GM18909 (cell line): ENCODE data around the gene IP6K2.

Source experiments
- ATAC-seq: cut with Tn5 transposase; IDR thresholded peaks from one replicate; pipeline ENCODE4 v1.9.1; 2021; ENCODE audit warnings: mild to moderate bottlenecking; ENCODE audit not compliant: unreplicated experiment, poor library complexity

The IP6K2 gene

DNA sequence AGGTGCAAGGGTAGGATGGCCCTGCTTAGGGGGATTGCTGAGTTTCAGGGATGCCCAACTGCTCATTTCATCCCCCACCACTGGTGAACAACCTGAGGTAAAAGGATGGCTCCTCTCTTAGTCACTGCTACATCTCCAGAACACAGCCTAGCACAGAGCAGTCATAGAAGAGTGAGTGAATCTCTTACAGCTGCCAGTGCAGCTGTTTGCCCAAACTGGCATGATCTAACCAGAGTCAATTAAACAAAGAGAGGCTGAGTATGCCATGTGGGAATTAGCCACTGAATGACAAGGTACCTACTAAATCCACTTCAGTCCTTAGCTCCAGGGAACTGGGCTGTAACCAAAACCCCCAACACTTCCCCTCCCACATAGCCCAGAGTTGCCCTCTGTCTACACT, 24.5 kb downstream of the IP6K2 start:
- ATAC-seq: no peak

GRCh38 chr3:48690846-48691458, 26.1 kb downstream of the IP6K2 start:
- ATAC-seq: no peak

DNA sequence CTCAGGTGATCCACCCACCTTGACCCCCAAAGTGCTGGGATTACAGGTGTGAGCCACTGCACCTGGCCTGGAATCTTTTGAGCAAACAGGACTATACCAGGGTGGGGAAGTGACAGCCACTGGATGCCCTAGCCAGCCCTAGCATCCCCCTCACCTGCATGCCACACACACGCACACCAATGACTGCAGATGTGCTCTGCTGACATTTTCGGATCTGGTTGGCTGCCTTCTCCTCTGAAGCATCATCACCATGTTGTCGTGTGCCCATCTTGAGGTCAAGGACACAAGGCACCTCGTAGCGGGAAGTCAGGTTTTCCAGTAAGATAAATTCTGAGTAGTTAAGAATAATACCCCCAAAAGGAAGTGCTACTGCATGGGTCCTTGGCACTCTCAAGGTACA, 27.6 kb downstream of the IP6K2 start:
- ATAC-seq: no peak

DNA sequence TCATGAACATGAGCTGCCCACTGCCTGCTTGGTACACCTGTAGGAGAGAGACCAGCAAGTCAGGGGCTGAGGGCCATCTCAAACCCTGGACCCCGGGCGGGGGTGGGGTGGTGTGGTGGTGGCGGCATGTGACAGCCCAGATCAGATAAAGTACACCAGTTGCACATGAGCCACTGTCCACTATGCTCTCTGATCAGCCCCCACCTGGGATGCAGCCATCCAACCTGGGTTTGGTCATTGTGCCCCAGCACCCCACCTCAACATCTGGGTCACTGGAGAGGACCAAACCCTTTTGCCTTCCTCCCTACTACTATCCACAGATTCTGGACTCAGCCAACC, 28.3 kb downstream of the IP6K2 start:
- no peak for ATAC-seq

DNA sequence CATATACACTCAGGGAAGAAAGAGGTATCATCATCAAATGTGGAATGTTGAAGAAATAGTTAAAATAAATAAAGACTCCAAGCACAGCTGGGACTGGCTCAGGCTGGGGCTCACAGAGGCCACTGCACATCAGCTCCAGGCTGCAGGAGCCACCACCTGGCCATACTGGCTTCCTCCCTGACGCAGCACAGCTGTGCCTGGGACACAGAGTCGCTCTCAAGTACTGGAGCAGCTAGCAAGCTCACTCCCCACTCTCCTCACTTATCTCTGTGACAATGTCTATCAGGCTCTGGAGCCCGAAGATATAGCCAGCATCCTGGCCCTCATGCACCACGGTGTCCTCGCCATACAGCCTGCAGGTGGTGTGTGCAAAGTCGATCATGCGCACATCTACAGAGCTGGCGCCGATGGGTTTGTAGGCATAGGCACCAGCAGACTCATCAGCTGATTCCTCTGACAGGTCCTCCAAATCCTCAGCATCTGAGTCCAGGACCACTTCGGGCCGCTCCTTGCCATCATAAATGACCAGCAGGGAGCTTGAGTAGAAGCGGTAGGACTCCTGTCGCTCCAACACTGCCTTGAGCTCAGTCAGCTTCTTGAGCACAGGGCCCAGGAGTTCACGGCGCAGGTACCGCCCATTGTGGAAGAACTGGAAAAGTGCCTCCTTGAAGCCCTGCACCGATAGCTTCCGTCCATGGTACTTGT, 28.8 kb downstream of the IP6K2 start:
- ATAC-seq: no peak

DNA sequence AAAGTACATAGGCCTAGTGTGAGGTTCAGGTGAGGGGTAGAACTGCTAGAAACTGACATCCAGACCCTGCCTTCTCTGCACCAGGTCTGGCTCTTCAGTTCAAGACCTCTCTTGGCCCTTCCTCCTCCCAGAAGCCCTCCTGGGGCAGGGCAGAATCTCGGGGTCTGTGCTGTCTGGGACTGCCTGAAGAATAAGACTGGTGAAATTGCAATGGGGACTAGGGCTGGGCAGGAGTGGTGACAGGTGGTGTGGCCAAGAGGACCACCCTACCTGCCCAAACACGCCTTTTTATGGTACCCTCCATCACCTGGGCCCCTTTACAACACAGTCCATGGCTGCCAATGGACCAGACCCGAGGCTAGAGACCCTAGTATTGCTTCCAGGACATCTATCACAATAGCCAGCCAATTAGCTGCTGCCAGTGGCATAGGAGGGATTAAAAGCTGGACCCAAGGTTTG, 29.8 kb downstream of the IP6K2 start:
- ATAC-seq: no peak

GRCh38 chr3:48686538-48687219, 30.3 kb downstream of the IP6K2 start:
- no peak for ATAC-seq

DNA sequence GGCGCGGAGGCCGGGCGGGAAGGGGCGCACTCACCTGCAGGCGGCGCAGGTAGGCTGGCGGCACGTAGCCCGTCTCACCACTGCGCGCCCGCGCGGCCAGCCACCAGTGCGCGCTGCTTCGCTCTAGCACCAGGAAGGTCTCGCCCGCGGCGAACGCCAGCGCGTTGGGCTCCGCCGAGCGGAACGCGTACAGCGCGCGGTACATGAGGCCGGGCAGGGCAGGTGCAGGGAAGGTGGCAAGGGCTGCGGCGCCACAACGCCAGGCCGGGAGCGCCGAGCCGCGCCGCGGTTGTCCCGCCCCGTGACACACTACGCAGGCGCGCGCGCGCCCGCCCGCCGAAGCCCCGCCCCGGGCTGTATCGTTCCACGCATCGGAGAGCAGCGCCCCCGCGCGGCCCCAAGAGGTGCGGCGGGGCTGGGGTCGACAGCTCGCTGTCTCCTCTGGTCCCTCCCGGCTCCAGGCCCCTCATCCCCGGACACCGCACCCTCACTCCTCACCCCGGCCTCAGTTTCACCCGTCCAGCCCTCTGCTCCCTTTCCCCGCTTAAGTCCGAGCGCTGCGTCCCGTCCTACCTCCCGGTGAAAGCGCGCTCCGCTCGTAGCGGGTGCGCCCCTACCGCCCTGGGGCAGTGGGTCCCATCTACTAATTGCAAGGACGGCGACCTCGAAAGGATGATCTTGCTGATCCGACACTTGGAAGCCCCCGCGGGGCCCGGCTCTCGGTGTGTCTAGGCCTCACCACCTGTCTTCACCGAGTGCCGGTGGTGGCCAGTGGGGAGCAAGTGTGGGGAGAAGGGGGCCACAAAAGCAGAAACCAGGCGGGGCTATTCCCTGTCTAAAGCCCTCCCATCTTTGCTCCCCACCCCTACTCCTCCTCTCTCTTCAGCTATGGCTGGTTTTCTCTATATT, 31.2 kb downstream of the IP6K2 start, which contains the start of gene NCKIPSD:
TSS of gene NCKIPSD (minus strand) at position 313 of the 909 bp plus-strand sequence. CDS start at position 205, 108 bp downstream.
- peak; percentile 80 for ATAC-seq

DNA sequence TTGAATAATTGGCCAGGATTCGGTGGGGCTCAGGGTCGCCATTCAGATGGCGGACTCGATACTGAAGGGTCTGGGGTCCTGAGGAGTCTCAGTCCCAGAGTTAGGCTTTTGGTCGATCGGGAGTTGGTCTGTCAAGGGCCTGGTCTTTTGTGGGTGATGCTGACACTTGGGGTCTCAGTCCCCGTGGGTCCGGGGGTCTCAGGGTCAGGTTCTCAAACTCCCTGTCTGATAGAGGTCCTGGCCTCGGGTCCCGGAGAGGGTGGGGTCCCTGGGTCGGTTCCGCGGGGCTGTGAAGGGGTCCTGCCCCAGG, 31.8 kb downstream of the IP6K2 start:
- ATAC-seq: no peak

- no peak for ATAC-seq
These were observed 32.4 kb downstream of the IP6K2 start for GRCh38 chr3:48684480-48685143.

DNA sequence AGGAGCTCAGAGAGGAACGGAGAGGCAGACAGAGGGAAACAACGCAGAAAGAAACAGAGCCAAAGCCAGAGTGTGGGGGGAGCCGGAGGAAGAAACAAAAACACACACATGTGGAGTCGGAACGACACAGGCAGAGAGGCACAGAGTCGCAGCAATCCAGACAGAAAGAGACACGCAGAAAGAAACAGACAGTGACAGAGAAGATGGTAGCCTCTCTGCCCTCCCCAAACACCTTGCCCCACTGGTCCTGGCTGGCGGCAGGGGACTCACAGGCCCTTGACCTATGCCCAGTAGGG, 33.0 kb downstream of the IP6K2 start:
- ATAC-seq: no peak

DNA sequence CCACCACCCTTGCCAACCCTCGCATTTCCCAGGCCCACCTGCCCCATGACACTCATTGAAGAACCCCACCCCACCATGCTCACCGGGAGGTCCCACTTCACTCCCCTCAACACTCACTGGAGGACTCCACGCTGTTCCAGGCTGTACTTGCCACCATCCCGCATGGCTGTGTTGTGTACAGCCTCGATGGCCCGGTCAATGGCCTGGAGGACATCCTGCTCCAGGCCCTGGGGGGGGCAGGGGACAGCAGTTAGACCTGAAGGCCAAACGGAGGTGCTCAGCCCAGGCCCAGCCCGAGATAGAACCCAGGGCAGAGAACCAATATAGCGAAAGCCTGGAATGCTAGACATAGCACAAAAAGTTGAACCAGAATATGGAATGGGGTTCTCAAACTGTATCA, 34.2 kb downstream of the IP6K2 start:
- ATAC-seq: no peak

DNA sequence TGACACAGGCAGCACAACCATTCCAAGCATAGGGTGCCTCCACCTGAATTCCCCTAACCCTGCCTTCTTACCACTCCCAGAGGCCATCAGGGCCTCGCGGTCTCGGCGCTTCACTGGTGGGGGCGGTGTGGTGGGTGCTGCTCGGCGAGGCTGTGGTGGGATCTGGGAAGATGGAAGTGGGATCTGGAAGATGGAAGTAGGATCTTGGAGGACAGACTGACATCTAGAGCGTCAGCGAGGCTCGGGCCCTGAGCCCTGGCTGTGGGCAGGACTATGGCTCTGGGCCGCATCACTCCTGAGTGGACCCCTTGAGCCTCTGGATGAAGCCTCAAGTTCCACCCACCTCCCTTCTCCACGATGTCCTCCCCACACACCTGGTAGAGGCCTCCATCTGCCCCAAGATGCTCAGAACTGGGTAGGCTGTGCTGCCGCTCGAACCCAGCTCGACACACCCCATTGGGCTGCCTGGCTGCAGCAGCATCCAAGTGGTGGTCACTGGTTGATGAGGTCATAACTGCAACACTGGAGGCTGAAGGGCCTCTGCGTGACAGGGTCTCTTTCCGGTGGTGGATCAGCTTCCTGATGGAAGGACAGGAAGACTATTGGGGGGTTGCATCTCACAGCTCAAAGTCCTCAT, 34.9 kb downstream of the IP6K2 start:
- no peak for ATAC-seq

GRCh38 chr3:48681541-48681880, 35.5 kb downstream of the IP6K2 start:
- ATAC-seq: no peak

- no peak for ATAC-seq
These were observed 36.0 kb downstream of the IP6K2 start for GRCh38 chr3:48680811-48681540.

DNA sequence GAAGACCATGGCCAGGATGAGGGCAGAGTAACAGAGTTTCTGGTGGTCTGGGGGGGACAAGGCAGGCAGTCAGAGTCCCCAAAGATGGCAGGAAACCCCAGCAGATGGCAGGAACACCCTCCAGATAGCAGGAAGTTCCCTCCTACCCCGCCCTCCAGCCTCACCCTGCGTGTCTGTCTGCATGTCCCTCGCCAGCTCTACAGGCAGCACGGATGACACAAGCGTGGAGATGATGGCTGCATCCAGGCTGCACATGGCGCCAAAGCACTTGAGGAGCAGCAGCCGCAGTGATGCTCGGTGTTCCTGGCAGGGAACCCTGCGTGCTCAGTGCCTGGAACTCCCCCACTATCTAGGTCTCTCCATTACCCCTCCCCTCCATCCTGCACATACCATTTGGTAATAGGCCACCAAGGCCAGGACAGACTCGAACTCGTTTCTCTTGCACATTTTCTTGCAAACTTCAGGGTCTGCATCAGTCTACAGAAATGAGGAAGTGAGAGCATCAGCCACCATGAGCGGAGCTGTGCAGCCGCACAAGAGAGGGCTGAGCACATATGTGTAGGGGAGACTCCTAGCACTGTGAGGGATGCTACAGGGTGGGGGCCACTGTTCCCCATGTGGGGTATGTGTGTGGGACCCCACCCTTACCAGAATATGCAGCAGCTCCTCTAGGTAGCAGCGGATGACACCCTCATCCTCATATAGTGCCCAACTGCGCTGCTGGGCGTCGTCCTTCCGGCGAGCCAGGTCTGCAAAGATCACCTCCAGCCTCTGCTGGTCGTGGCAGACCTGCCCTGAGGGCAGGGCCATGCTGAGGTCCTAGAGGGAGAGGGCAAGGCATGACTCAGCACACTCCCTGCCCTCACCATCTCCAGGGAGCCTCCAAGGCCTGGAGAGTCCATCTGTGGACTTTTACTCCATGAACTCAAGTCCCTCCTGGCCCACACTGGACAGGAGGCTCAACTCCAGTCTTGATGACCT, 37.3 kb downstream of the IP6K2 start:
- ATAC-seq: no peak

GRCh38 chr3:48678566-48679380, 38.2 kb downstream of the IP6K2 start:
- no peak for ATAC-seq
